ENCODE data around the gene CTNNBIP1.

GRCh38 chr1:9916452-9916851 is 6.4 kb upstream of the CTNNBIP1 start:
- no peak for TF ChIP-seq CTCF (conservative IDR thresholded peaks at IDR 0.05; ENCODE audit: low read depth, low read length)
- TF ChIP-seq EZH2 (IDR thresholded peaks at IDR 0.05; ENCODE audit: borderline replicate concordance, low read depth, low read length, poor library complexity, severe bottlenecking): no peak

Data from A673 (cell line).